HG02610 (cell line): Measurements from ENCODE around the gene NPEPL1.
"Not testable (repeated sequence)": the region's sequence is repeated elsewhere in the genome, so short reads cannot be mapped to it uniquely, and the experiment has no call there.

ENCODE experiments used
- ATAC-seq: cut with Tn5 transposase; IDR thresholded peaks from one replicate; pipeline ENCODE4 v1.9.1; 2021; ENCODE audit warnings: mild to moderate bottlenecking, moderate library complexity; ENCODE audit not compliant: unreplicated experiment

NPEPL1 gene

DNA sequence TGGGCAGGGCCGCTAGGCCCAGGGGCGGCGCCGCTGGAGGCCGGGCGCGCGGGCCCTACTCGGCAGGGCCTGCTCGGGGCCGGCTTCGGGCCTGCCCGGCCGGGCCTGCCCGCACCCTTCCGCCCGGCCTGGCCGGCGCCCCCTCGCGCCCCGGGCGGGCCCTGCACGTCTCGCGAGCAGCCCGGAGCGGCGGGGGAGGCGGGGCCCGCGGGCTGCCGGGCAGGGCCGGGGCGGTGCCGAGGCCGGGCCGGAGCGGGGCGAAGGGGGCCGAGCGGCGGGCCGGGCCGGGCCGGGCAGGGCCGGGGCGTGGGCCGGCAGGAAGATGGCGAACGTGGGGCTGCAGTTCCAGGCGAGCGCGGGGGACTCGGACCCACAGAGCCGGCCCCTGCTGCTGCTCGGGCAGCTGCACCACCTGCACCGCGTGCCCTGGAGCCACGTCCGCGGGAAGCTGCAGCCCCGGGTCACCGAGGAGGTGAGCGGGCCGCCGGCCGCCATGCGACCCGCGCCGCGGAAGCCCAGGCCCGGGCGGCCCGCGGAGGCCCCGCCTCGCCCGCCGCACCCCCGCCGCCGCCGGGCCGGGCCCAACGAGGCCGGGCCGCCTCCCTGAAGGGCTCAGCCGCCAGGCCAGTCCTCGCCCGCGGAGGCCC is at the start of gene NPEPL1:
TSS of gene NPEPL1 (plus strand) at position 222 of the 647 bp plus-strand sequence. CDS start at position 323, 101 bp downstream.
- ATAC-seq = peak; percentile 87

GRCh38 chr20:58642896-58643295 is 49.7 kb upstream of the NPEPL1 start:
- ATAC-seq = not testable (repeated sequence)

DNA sequence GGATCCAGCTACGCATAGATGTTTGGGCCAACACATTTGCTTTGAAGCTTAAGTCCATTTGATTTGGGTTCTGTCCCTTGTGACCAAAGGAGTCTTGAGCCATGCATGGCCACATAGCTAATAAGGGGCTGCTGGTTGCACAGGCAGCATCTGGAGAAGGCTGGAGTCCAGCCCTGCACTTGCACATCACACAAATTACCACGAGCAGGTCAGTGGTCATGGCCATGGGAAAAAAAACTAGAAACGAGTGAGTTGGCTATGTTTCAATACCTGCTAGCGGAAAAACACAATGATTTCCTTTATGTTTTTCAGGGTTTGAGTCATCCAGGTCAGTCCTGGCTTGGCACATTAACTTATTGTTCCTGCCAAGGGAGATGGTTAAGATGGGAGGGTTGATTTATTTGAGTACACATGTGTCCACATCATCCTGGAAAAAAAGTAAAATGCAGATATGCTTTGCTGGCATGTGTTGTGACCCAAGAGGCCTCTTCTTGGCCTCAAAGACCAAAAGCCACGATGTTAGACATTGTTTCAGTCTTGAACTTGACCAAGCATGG is 47.1 kb upstream of the NPEPL1 start:
- no peak for ATAC-seq

- ATAC-seq = no peak
Observed at GRCh38 chr20:58646257-58646656, 46.3 kb upstream of the NPEPL1 start.

DNA sequence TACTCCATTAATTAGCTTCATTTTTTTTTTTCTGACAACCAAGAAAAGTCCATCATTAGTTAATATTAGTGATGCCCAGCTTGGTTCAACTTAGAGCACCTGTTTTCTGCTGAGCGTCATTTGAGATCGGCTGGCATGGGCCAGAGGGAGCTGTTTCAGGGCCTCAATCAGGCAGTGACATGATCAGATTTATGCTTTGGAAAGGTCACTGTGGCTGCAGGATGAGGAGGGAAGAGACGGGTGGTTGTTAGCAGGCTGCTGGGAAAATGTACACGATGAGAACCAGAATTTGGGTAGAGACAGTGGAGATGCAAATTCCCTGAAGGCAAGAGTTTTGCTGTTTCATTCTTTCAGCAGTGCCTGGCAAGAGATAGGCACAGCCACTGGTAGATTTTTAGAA is 45.9 kb upstream of the NPEPL1 start:
- ATAC-seq = no peak

DNA sequence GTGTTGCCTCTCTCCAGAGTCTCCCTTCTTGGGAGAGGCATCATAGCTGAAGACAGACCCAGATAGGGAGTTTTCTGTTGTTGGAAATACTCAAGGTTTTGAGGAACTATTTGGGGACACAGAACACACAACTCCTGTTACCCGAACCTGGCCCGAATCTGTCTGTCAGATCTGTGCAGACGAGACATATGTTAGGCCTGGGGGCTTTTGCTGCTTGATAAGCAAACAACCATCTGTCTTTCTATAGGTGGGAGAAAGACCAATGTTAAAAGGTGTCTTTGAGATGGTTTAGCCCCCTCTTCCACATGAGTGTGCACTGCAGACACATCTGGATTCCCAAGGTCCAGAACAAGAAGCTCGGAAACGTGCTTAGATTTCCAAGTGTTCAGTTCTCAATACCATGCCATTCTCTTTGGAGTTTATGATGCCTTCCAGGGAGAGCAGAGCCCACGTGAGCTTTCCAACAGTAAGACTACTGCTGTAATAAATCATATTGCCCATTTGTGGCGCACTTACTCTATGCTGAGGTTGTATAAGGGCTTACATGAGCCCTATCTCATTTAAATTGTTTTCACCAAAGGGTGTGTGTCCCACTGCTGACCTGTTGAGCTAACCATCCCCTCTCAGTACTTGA is 45.3 kb upstream of the NPEPL1 start:
- ATAC-seq = no peak

- ATAC-seq = no peak
Observed at GRCh38 chr20:58647796-58648501, 44.7 kb upstream of the NPEPL1 start.

DNA sequence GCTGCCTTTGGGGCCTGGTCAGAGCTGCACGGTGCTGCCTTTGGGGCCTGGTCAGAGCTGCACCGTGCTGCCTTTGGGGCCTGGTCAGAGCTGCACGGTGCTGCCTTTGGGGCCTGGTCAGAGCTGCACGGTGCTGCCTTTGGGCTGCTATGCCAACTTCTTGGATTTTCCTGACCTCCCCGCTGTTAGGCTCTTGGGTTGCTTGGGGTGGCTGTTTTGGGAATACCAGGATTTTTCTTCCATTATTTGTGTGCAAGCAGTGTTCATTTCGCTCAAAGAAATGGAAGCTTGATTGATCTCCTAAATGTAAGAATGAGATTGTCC is 44.1 kb upstream of the NPEPL1 start:
- ATAC-seq = not testable (repeated sequence)

GRCh38 chr20:58649288-58650180 is 43.1 kb upstream of the NPEPL1 start:
- ATAC-seq = no peak

- ATAC-seq = no peak
Observed at GRCh38 chr20:58650181-58650775, 42.3 kb upstream of the NPEPL1 start.

DNA sequence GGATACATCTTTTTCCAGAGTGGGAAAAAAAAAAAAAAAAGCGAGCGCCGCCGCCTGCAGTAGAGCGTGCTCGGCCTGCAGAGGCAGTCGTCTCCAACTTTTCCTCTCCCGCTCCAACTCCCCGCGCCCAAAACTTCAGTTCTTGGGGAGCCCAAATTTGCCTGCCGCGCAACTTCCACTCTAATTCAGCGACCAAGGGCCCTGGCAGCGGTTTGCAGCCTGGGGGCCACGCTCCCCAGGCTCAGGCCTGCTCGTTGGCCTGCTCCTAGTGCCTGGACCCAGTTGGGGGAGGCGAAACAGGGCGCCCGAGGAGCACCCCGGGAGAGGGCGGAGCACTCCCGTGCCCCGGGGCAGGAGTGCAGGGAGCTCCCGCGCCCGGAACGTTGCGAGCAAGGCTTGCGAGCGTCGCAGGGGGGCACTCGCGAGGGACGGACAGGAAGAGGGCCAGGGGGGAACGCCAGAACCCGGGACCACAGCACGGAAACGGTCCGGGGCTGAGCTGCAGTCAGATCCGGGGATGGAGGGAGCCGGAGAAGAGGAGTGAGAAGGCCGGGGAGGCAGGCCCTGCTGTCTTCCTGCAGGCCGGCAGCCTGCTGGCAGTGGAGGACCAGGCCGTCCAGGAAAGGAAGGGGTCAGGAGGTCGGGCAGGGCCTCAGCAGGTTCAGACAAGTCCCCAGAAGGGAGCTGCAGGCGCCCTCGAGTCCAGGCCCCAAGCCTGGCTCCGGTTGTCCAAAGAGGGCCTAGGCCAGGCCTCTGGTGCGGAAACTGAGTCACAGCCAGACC is 41.6 kb upstream of the NPEPL1 start, which contains the start of gene STX16:
TSS of gene STX16 (plus strand) at position 508 of the 783 bp plus-strand sequence. CDS start 724 bp downstream, outside the sequence.
- peak; percentile 70 for ATAC-seq

DNA sequence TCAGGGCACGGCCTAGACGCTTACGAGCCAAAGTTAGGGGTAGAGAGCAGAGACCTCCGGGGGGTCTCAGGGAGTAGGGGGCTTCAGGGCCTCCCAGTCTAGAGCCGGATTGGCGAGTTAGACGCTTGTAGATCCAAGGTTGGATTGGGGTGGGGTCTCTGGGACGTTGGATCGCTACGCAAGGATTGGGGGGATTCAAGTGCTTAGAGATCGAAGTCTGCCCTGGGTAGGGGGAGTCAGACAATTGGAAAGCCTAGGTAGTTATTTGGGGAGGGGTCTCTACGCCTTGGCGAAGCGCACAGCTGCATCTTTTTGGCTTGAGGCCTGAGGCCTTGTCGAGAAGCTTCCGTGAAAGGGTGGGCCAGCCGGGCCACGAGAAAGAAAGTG is 41.0 kb upstream of the NPEPL1 start:
- no peak for ATAC-seq

DNA sequence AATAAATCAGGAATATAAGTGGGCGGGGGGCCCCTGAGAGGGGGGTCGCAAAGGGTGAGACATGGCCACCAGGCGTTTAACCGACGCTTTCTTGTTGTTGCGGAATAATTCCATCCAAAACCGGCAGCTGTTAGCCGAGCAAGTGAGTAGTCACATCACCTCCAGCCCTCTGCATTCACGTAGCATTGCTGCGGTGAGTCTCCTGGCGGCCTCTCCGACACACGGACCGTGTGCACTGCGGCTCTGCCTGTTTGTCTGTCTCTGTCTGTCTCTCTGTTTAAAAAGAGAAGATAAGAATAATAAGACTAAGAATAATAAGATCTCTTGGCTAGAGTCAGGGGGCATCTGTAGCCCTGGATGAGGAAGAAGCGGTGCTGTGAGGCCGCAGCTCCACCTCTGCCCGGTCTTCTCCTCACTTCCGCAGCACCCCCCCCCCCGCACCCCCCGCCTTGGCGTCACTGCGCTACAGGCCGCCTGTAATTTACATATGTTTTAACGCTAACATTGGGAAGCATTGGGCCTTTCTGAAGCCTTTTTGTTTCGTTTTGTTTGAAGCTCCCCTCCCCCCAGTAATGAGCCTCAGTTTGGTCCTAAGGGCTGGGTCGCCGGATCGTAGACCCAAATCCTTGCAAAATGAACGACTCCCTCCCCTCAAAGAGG is 40.5 kb upstream of the NPEPL1 start:
- peak; percentile 45 for ATAC-seq

GRCh38 chr20:58652606-58653294 is 39.9 kb upstream of the NPEPL1 start:
- peak; percentile 13 for ATAC-seq

DNA sequence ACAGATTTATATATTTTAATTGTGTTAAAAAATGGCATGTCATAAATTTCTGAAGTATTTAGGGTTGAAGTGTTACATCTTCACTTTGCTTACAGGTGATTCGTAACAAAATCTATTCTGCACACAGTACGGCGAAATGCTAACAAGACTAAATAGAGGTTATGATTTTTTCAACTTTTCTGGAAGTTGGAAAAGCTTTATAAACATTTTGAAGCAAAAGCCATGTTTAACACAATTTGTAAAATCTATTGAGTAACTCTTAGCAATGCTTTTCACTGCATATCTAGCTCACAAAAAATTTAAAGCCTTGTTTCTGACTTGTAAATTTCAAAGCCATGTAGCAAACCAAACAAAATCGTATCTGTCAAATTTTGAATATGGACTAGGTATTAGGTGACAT is 38.3 kb upstream of the NPEPL1 start:
- no peak for ATAC-seq

- no peak for ATAC-seq
Observed at GRCh38 chr20:58655328-58656107, 37.1 kb upstream of the NPEPL1 start.

GRCh38 chr20:58656831-58657230 is 35.8 kb upstream of the NPEPL1 start:
- ATAC-seq = no peak

DNA sequence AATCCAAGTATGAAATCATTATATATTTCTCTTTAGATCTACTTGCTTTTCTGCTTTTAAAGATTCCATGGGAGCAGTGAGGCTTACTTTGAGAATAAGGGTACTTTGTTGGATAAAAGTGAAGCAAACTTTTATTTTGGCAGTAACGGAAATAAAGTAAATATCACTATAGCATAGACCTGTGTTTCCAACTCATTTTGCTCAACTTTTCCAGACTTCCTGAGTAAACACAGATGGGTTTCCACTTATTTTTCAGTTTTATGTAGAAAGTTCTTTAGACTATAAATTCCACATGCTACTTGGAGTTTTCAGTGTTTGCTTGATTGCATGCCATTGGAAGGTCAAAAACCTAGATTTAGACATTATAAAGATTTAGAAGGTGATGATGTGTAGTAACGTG is 35.3 kb upstream of the NPEPL1 start:
- ATAC-seq = no peak
